HEK293 (cell line): ENCODE measurements around the gene NFKBIL1.

ENCODE experiments used
- AEBP2 ChIP-seq: fragments of 450-650 bp; formaldehyde crosslinking; IDR thresholded peaks from 2 replicates; pipeline ENCODE4 v1.5.1; 2016; ENCODE audit warnings: missing biosample characterization, missing genetic modification characterization, borderline replicate concordance
- SP3 ChIP-seq: fragments of 450-650 bp; formaldehyde crosslinking; IDR thresholded peaks from 2 replicates; pipeline ENCODE4 v1.5.1; 2016; ENCODE audit warnings: missing biosample characterization, missing genetic modification characterization
- WT1 ChIP-seq: fragments of 450-650 bp; formaldehyde crosslinking; IDR thresholded peaks from 2 replicates; pipeline ENCODE4 v1.5.1; 2016; ENCODE audit warnings: missing biosample characterization, missing genetic modification characterization
- ZBTB17 ChIP-seq: fragments of 450-650 bp; formaldehyde crosslinking; IDR thresholded peaks from 2 replicates; pipeline ENCODE4 v1.5.1; 2016; ENCODE audit warnings: missing biosample characterization, missing genetic modification characterization
- ZBTB6 ChIP-seq: fragments of 450-650 bp; formaldehyde crosslinking; IDR thresholded peaks from 2 replicates; pipeline ENCODE4 v1.5.1; 2017; ENCODE audit warnings: missing biosample characterization, missing genetic modification characterization
- ZIC2 ChIP-seq: fragments of 450-650 bp; formaldehyde crosslinking; IDR thresholded peaks from 2 replicates; pipeline ENCODE4 v1.5.1; 2016; ENCODE audit warnings: missing biosample characterization, missing genetic modification characterization
- ZNF274 ChIP-seq, 2 experiments: fragments of 200-500 bp in 1 of 2; fragments of 450-650 bp in 1 of 2; sonication (Bioruptor generic) in 1 of 2; formaldehyde crosslinking in 1 of 2; IDR thresholded peaks; 2 replicates each; pipeline versions ENCODE4 v1.5.1 to v1.6.1; 2014 to 2016; ENCODE audit warnings: borderline replicate concordance in 1 of 2, inconsistent platforms in 1 of 2, low read length in 1 of 2, missing biosample characterization in 1 of 2, missing genetic modification characterization in 1 of 2
- ZNF292 ChIP-seq: fragments of 450-650 bp; formaldehyde crosslinking; IDR thresholded peaks from 2 replicates; pipeline ENCODE4 v1.5.1; 2016; ENCODE audit warnings: low read depth, missing biosample characterization, missing genetic modification characterization, borderline replicate concordance
- ZNF341 ChIP-seq: fragments of 450-650 bp; formaldehyde crosslinking; IDR thresholded peaks from 2 replicates; pipeline ENCODE4; 2016; ENCODE audit warnings: low read depth, missing biosample characterization, missing genetic modification characterization
- ZNF398 ChIP-seq: fragments of 450-650 bp; formaldehyde crosslinking; IDR thresholded peaks from 2 replicates; pipeline ENCODE4 v1.5.1; 2017; ENCODE audit warnings: missing biosample characterization, missing genetic modification characterization
- ZNF426 ChIP-seq: fragments of 450-650 bp; formaldehyde crosslinking; IDR thresholded peaks from 2 replicates; pipeline ENCODE4 v1.5.1; 2017; ENCODE audit warnings: missing biosample characterization, missing genetic modification characterization, mild to moderate bottlenecking, inconsistent platforms, moderate library complexity
- ZNF488 ChIP-seq: fragments of 450-650 bp; formaldehyde crosslinking; IDR thresholded peaks from 2 replicates; pipeline ENCODE4 v1.5.1; 2016; ENCODE audit warnings: missing biosample characterization, missing genetic modification characterization
- ZNF514 ChIP-seq: fragments of 450-650 bp; formaldehyde crosslinking; IDR thresholded peaks from 2 replicates; pipeline ENCODE4 v1.5.1; 2016; ENCODE audit warnings: missing biosample characterization, missing genetic modification characterization
- ZNF529 ChIP-seq: fragments of 450-650 bp; formaldehyde crosslinking; IDR thresholded peaks from 2 replicates; pipeline ENCODE4 v1.5.1; 2017; ENCODE audit warnings: missing genetic modification characterization, missing biosample characterization; ENCODE audit not compliant: insufficient replicate concordance
- ZNF530 ChIP-seq: fragments of 450-650 bp; formaldehyde crosslinking; IDR thresholded peaks from 2 replicates; pipeline ENCODE4 v1.5.1; 2016; ENCODE audit warnings: low read depth, missing biosample characterization, missing genetic modification characterization
- ZNF600 ChIP-seq: fragments of 450-650 bp; formaldehyde crosslinking; IDR thresholded peaks from 2 replicates; pipeline ENCODE4 v1.5.1; 2016; ENCODE audit warnings: missing biosample characterization, missing genetic modification characterization
- ZNF639 ChIP-seq: fragments of 450-650 bp; formaldehyde crosslinking; IDR thresholded peaks from 2 replicates; pipeline ENCODE4 v1.5.1; 2016; ENCODE audit warnings: missing biosample characterization, missing genetic modification characterization
- ZNF76 ChIP-seq: fragments of 450-650 bp; formaldehyde crosslinking; IDR thresholded peaks from 2 replicates; pipeline ENCODE4; 2016; ENCODE audit warnings: low read depth, missing biosample characterization, missing genetic modification characterization, borderline replicate concordance
- ZNF843 ChIP-seq: fragments of 450-650 bp; formaldehyde crosslinking; IDR thresholded peaks from 2 replicates; pipeline ENCODE4 v1.5.1; 2016; ENCODE audit warnings: missing biosample characterization, missing genetic modification characterization
- ZSCAN16 ChIP-seq: fragments of 450-650 bp; formaldehyde crosslinking; IDR thresholded peaks from 2 replicates; pipeline ENCODE4 v1.5.1; 2016; ENCODE audit warnings: missing biosample characterization, missing genetic modification characterization
- ZSCAN30 ChIP-seq: fragments of 450-650 bp; IDR thresholded peaks from 2 replicates; pipeline ENCODE4 v1.5.1; 2018; ENCODE audit warnings: missing biosample characterization, mild to moderate bottlenecking, missing genetic modification characterization, moderate library complexity
- TF ChIP-seq, protein P1 (sequence below): fragments of 450-650 bp; formaldehyde crosslinking; IDR thresholded peaks from 2 replicates; pipeline ENCODE4 v1.5.1; 2016; ENCODE audit warnings: missing biosample characterization, missing genetic modification characterization, borderline replicate concordance
- TF ChIP-seq, protein P2 (sequence below): fragments of 450-650 bp; formaldehyde crosslinking; IDR thresholded peaks from 2 replicates; pipeline ENCODE4 v1.5.1; 2016; ENCODE audit warnings: missing biosample characterization, missing genetic modification characterization

The NFKBIL1 gene

GRCh38 chr6:31541658-31542521 is 5.5 kb upstream of the NFKBIL1 start, which contains the start of gene DDX39B (continued):
- TF ChIP-seq, protein P1, sequence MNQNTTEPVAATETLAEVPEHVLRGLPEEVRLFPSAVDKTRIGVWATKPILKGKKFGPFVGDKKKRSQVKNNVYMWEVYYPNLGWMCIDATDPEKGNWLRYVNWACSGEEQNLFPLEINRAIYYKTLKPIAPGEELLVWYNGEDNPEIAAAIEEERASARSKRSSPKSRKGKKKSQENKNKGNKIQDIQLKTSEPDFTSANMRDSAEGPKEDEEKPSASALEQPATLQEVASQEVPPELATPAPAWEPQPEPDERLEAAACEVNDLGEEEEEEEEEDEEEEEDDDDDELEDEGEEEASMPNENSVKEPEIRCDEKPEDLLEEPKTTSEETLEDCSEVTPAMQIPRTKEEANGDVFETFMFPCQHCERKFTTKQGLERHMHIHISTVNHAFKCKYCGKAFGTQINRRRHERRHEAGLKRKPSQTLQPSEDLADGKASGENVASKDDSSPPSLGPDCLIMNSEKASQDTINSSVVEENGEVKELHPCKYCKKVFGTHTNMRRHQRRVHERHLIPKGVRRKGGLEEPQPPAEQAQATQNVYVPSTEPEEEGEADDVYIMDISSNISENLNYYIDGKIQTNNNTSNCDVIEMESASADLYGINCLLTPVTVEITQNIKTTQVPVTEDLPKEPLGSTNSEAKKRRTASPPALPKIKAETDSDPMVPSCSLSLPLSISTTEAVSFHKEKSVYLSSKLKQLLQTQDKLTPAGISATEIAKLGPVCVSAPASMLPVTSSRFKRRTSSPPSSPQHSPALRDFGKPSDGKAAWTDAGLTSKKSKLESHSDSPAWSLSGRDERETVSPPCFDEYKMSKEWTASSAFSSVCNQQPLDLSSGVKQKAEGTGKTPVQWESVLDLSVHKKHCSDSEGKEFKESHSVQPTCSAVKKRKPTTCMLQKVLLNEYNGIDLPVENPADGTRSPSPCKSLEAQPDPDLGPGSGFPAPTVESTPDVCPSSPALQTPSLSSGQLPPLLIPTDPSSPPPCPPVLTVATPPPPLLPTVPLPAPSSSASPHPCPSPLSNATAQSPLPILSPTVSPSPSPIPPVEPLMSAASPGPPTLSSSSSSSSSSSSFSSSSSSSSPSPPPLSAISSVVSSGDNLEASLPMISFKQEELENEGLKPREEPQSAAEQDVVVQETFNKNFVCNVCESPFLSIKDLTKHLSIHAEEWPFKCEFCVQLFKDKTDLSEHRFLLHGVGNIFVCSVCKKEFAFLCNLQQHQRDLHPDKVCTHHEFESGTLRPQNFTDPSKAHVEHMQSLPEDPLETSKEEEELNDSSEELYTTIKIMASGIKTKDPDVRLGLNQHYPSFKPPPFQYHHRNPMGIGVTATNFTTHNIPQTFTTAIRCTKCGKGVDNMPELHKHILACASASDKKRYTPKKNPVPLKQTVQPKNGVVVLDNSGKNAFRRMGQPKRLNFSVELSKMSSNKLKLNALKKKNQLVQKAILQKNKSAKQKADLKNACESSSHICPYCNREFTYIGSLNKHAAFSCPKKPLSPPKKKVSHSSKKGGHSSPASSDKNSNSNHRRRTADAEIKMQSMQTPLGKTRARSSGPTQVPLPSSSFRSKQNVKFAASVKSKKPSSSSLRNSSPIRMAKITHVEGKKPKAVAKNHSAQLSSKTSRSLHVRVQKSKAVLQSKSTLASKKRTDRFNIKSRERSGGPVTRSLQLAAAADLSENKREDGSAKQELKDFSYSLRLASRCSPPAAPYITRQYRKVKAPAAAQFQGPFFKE: no peak
- TF ChIP-seq WT1 (no peak), ZBTB17 (peak; percentile 93; the same call in 1 of the 2 replicates), ZNF398 (tag by site-specific recombination) (0 out of 2 replicates have a peak, but pooled peaks have one; percentile 43), ZSCAN16 (tag by site-specific recombination) (no peak), ZNF76 (peak; percentile 87), ZNF600 (tag by site-specific recombination) (no peak), ZNF488 (peak; percentile 52; the same call in 1 of the 2 replicates), ZNF529 (tag by site-specific recombination) (no peak), ZSCAN30 (tag by site-specific recombination) (peak; percentile 17; the same call in 1 of the 2 replicates), SP3 (tag by site-specific recombination) (peak; percentile 64), ZIC2 (tag by site-specific recombination) (peak; percentile 79), ZNF426 (tag by site-specific recombination) (no peak), ZNF639 (tag by site-specific recombination) (peak; percentile 85), ZNF514 (no peak), ZNF274 (IDR thresholded peaks at IDR 0.05; ENCODE audit: low read length) (no peak), ZNF274 (tag by site-specific recombination; IDR thresholded peaks at IDR 0.05; ENCODE audit: borderline replicate concordance) (no peak), ZNF292 (tag by site-specific recombination) (no peak), ZNF530 (tag by site-specific recombination) (no peak), ZNF843 (tag by site-specific recombination) (0 out of 2 replicates have a peak, but pooled peaks have one; percentile 23), ZBTB6 (tag by site-specific recombination) (no peak), ZNF341 (tag by site-specific recombination) (peak; percentile 64), AEBP2 (tag by site-specific recombination) (no peak)
- TF ChIP-seq, protein P2, sequence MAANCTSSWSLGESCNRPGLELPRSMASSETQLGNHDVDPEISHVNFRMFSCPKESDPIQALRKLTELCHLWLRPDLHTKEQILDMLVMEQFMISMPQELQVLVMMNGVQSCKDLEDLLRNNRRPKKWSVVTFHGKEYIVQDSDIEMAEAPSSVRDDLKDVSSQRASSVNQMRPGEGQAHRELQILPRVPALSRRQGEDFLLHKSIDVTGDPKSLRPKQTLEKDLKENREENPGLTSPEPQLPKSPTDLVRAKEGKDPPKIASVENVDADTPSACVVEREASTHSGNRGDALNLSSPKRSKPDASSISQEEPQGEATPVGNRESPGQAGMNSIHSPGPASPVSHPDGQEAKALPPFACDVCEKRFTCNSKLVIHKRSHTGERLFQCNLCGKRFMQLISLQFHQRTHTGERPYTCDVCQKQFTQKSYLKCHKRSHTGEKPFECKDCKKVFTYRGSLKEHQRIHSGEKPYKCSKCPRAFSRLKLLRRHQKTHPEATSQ (tag by site-specific recombination): 0 out of 2 replicates have a peak, but pooled peaks have one; percentile 46
